DND-41 (cell line): ENCODE results near the gene ATF7IP.

Experiments used
- ATAC-seq: fragments of 200-7000 bp; cut with Tn5 transposase; 3 replicates; pipeline ENCODE4 v1.9.1; 2021; ENCODE audit warnings: low read depth; ENCODE audit not compliant: insufficient read depth
- DNase-seq: peaks from one replicate; pipeline ENCODE4 v3.0.0-alpha.2; 2020
- H2AFZ ChIP-seq: 2 replicates; pipeline ENCODE4 v1.6.0; 2012; ENCODE audit warnings: low read depth, low read length
- H3K27ac ChIP-seq: 2 replicates; pipeline ENCODE4 v1.5.1; 2012; ENCODE audit warnings: low read length, inconsistent platforms
- H3K27me3 ChIP-seq: fragments of 200-600 bp; sonication (generic); 2 replicates; pipeline ENCODE4 v1.6.0; 2012; ENCODE audit warnings: low read length, mild to moderate bottlenecking, inconsistent platforms; ENCODE audit not compliant: insufficient read depth, poor library complexity
- H3K36me3 ChIP-seq: 2 replicates; pipeline ENCODE4 v1.5.1; 2012; ENCODE audit warnings: low read length, inconsistent platforms; ENCODE audit not compliant: insufficient read depth
- H3K4me1 ChIP-seq: 2 replicates; pipeline ENCODE4 v1.5.1; 2012; ENCODE audit warnings: mild to moderate bottlenecking, low read length; ENCODE audit not compliant: insufficient read depth
- H3K4me2 ChIP-seq: 2 replicates; pipeline ENCODE4 v1.6.0; 2012; ENCODE audit warnings: mild to moderate bottlenecking, moderate library complexity, low read length, inconsistent platforms; ENCODE audit not compliant: insufficient read depth
- H3K4me3 ChIP-seq, 2 experiments: fragments of 200-600 bp in 1 of 2; shearing (Covaris generic) in 1 of 2; 2 replicates each; pipeline ENCODE4 v1.5.1; 2012 to 2016; ENCODE audit warnings: inconsistent platforms in 2 of 2, low read length in 2 of 2, mild to moderate bottlenecking in 2 of 2, low read depth in 1 of 2, moderate library complexity in 1 of 2
- H3K79me2 ChIP-seq: 2 replicates; pipeline ENCODE4 v1.6.0; 2012; ENCODE audit warnings: low read length, inconsistent platforms; ENCODE audit not compliant: insufficient read depth
- H3K9ac ChIP-seq: 2 replicates; pipeline ENCODE4 v1.6.0; 2012; ENCODE audit warnings: low read depth, mild to moderate bottlenecking, inconsistent platforms, low read length, moderate library complexity
- H3K9me3 ChIP-seq: 2 replicates; pipeline ENCODE4 v1.5.1; 2012; ENCODE audit warnings: low read length, moderate library complexity, mild to moderate bottlenecking, inconsistent platforms; ENCODE audit not compliant: insufficient read depth, severe bottlenecking
- H4K20me1 ChIP-seq: 2 replicates; pipeline ENCODE4 v1.6.0; 2012; ENCODE audit warnings: low read length; ENCODE audit not compliant: insufficient read depth
- EZH2 ChIP-seq: IDR thresholded peaks from 3 replicates; pipeline ENCODE4 v1.6.1; 2012; ENCODE audit warnings: borderline replicate concordance, low read depth, mild to moderate bottlenecking, moderate library complexity, low read length, inconsistent platforms; ENCODE audit not compliant: severe bottlenecking
- TF ChIP-seq, protein P1 (sequence below): IDR thresholded peaks from 2 replicates; pipeline ENCODE4 v1.5.1; 2012; ENCODE audit warnings: borderline replicate concordance, low read length, moderate library complexity, mild to moderate bottlenecking; ENCODE audit not compliant: poor library complexity, severe bottlenecking; ENCODE audit errors: extremely low read depth

ATF7IP gene

GRCh38 chr12:14471497-14471896, 106.0 kb downstream of the ATF7IP start:
- no peaks in the 10 kb centered on the region for H3K79me2 ChIP-seq
- H3K9me3 ChIP-seq, result peaks cover 25% of the 10 kb centered on the region
- H3K36me3 ChIP-seq, result peaks cover 71% of the 10 kb centered on the region
- no peak overlapping the region for H2AFZ ChIP-seq
- H3K27me3 ChIP-seq, result no peaks in the 10 kb centered on the region
- H3K4me2 ChIP-seq, result no peak overlapping the region
- no peaks in the 10 kb centered on the region for H4K20me1 ChIP-seq
- H3K4me3 ChIP-seq, result no peak overlapping the region
- DNase-seq, result no peak
- TF ChIP-seq EZH2, result no peak
- TF ChIP-seq, protein P1, sequence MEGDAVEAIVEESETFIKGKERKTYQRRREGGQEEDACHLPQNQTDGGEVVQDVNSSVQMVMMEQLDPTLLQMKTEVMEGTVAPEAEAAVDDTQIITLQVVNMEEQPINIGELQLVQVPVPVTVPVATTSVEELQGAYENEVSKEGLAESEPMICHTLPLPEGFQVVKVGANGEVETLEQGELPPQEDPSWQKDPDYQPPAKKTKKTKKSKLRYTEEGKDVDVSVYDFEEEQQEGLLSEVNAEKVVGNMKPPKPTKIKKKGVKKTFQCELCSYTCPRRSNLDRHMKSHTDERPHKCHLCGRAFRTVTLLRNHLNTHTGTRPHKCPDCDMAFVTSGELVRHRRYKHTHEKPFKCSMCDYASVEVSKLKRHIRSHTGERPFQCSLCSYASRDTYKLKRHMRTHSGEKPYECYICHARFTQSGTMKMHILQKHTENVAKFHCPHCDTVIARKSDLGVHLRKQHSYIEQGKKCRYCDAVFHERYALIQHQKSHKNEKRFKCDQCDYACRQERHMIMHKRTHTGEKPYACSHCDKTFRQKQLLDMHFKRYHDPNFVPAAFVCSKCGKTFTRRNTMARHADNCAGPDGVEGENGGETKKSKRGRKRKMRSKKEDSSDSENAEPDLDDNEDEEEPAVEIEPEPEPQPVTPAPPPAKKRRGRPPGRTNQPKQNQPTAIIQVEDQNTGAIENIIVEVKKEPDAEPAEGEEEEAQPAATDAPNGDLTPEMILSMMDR, result no peak
- no peaks in the 10 kb centered on the region for H3K4me1 ChIP-seq
- no peak for ATAC-seq
- H3K9ac ChIP-seq, result no peak overlapping the region
- H3K27ac ChIP-seq, result no peak overlapping the region

DNA sequence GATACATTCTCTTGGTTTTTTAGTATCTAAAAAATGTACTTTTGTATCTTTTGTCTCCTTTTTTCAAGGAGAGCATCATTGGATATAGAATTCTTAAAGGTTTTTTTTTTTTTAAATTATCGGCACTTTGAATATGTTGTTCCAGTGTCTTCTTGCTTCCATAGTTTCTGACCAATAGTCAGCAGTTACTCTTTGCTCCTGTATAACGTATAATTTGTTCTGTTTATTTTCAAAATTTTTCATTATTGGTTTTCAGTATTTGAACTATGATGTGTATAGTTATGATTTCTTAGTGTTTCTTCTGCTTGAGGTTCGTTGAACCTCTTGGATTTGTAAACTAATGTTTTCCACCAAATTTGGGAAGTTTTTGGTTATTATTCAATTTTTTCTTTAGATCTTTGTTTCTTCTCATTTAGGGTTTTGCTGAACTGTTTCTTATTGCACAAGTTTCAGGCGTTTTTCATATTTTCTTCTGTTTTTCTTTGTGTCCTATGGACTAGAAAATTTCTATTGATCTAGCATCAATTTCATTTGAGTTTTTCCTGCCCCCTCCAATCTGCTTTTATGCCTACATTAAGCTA, 108.3 kb downstream of the ATF7IP start:
- no peaks in the 10 kb centered on the region for H4K20me1 ChIP-seq
- TF ChIP-seq, protein P1, result no peak
- no peak for TF ChIP-seq EZH2
- H3K4me1 ChIP-seq, result no peaks in the 10 kb centered on the region
- H3K27ac ChIP-seq, result no peak overlapping the region
- no peak overlapping the region for H3K4me2 ChIP-seq
- no peak for ATAC-seq
- no peak overlapping the region for H2AFZ ChIP-seq
- peaks cover 65% of the 10 kb centered on the region for H3K36me3 ChIP-seq
- peaks cover 23% of the 10 kb centered on the region for H3K9me3 ChIP-seq
- H3K79me2 ChIP-seq, result no peaks in the 10 kb centered on the region
- no peak for DNase-seq
- no peak overlapping the region for H3K4me3 ChIP-seq
- no peaks in the 10 kb centered on the region for H3K27me3 ChIP-seq
- H3K9ac ChIP-seq, result no peak overlapping the region

- no peak for ATAC-seq
- peaks cover 4% of the 10 kb centered on the region for H3K9me3 ChIP-seq
Measured at GRCh38 chr12:14479004-14479403, 113.5 kb downstream of the ATF7IP start.

More at GRCh38 chr12:14479004-14479403, 113.5 kb downstream of the ATF7IP start:
- DNase-seq, result no peak
- Histone ChIP-seq H3K4me3 (no peak overlapping the region), H3K36me3 (peaks cover 72% of the 10 kb centered on the region), H3K9ac (no peak overlapping the region), H3K4me2 (no peak overlapping the region), H4K20me1 (no peaks in the 10 kb centered on the region), H2AFZ (no peak overlapping the region), H3K27me3 (no peaks in the 10 kb centered on the region), H3K27ac (no peak overlapping the region), H3K4me1 (no peaks in the 10 kb centered on the region), H3K79me2 (no peaks in the 10 kb centered on the region)
- no peak for TF ChIP-seq EZH2
- TF ChIP-seq, protein P1, result no peak
